Left lung (tissue), 10 donors: Measurements from ENCODE around the gene PCDHGA2. TPM values are rescaled to one million over a fixed set of nuclear protein-coding genes. Genes with fewer than 3 reads are reported as not detected.
A peak's percentile ranks its signal among the peaks of the same experiment; 100 is the strongest.

Source experiments
- ATAC-seq: fragments of 200-7000 bp; cut with Tn5 transposase; one replicate; pipeline ENCODE4 v1.9.1; 2020; ENCODE audit warnings: moderate library complexity
- DNase-seq, 4 donors: peaks; one replicate each; pipeline ENCODE4 v3.0.0-alpha.2; 2013 to 2020
- H3K27ac ChIP-seq, 2 donors: fragments of 200-600 bp; sonication (generic) in 1 of 2; one replicate each; pipeline versions ENCODE4 v1.5.0 to v1.8.0; 2020 to 2021
- H3K27me3 ChIP-seq, 2 donors: fragments of 200-600 bp; sonication (generic) in 1 of 2; one replicate each; pipeline versions ENCODE4 v1.5.0 to v1.8.0; 2020 to 2021
- H3K36me3 ChIP-seq, 2 donors: fragments of 200-600 bp; sonication (generic) in 1 of 2; one replicate each; pipeline versions ENCODE4 v1.5.0 to v1.8.0; 2020 to 2021
- H3K4me1 ChIP-seq, 2 donors: fragments of 200-600 bp; one replicate each; pipeline ENCODE4 v1.8.0; 2021
- H3K4me3 ChIP-seq, 2 donors: fragments of 200-600 bp; sonication (generic) in 1 of 2; one replicate each; pipeline versions ENCODE4 v1.5.0 to v1.8.0; 2020 to 2021; ENCODE audit warnings: mild to moderate bottlenecking in 1 of 2
- H3K9me3 ChIP-seq, 2 donors: fragments of 200-600 bp; sonication (generic) in 1 of 2; one replicate each; pipeline versions ENCODE4 v1.5.0 to v1.8.0; 2020 to 2021
- CTCF ChIP-seq, 2 donors: fragments of 200-600 bp; sonication (generic) in 1 of 2; IDR thresholded peaks; one replicate each; pipeline versions ENCODE4 v1.5.0 to v1.8.0; 2021; ENCODE audit warnings: antibody characterized with exemption in 2 of 2
- intact Hi-C, 2 donors: fragments of 100-400 bp; cut with DNase I; formaldehyde crosslinking; loops; one replicate each; pipeline versions ENCODE4 v1.11.2 to v1.14.2; 2022
- polyA plus RNA-seq, 6 donors: library from polyadenylated mRNA; unstranded; fragments of 120-200 nt; gene quantifications; one replicate each; pipeline ENCODE4 v1.2.1, GENCODE V29; 2013; ENCODE audit not compliant: insufficient read length in 6 of 6
- total RNA-seq, 2 donors: library from RNA; stranded (reverse); fragmentation: NEBNext Ultra II Directional; extraction: Animal tissue kit (Norgen Biotek cat#: 25700); gene quantifications; one replicate each; pipeline ENCODE4 v1.2.1, GENCODE V29; 2021
- donor health status: DM: no; HTN: yes; CAD: no.
- donor health status: DM: no; HTN: no; CAD: no.

PCDHGA2 gene
- total and polyA plus RNA-seq, 8 donors, result 2.0 to 7.1 (median 5.3) TPM

GRCh38 chr5:141366016-141366896 lies 27.7 kb downstream of the PCDHGA2 start:
- H3K4me1 ChIP-seq, result no peaks in the 10 kb centered on the region
- H3K27me3 ChIP-seq, result peaks cover 51 to 99% of the 10 kb centered on the region in 2 donors
- peaks cover under 1 to 88% of the 10 kb centered on the region in 2 donors for H3K9me3 ChIP-seq
- no peak for ATAC-seq
- no peaks in the 10 kb centered on the region for H3K36me3 ChIP-seq
- no peak for TF ChIP-seq CTCF (IDR thresholded peaks at IDR 0.05)
- DNase-seq, result no peak
- no peak overlapping the region for H3K4me3 ChIP-seq
- H3K27ac ChIP-seq, result no peak overlapping the region
- intact Hi-C loops, result no loop called here

- H3K4me1 ChIP-seq, result no peaks in the 10 kb centered on the region
- intact Hi-C loops, result no loop called here
- ATAC-seq, result peak; percentile 54
- TF ChIP-seq CTCF (IDR thresholded peaks at IDR 0.05), result no peak
- H3K27me3 ChIP-seq, result peaks cover 41 to 99% of the 10 kb centered on the region in 2 donors
- no peak within 1 kb of the TSS for H3K27ac ChIP-seq
- DNase-seq, result no peak
- H3K36me3 ChIP-seq, result no peaks in the 10 kb centered on the region
- H3K4me3 ChIP-seq, result no peak within 1 kb of the TSS
- peaks cover 3 to 87% of the 10 kb centered on the region in 2 donors for H3K9me3 ChIP-seq
These were observed 31.7 kb downstream of the PCDHGA2 start, which contains the start of gene PCDHGB3 for GRCh38 chr5:141369994-141370848. PCDHGB3 (plus strand) TSS chr5:141370242; CDS start chr5:141370395, 153 bp downstream.

- no peaks in the 10 kb centered on the region for H3K4me1 ChIP-seq
- H3K36me3 ChIP-seq, result no peaks in the 10 kb centered on the region
- peaks cover 27 to 97% of the 10 kb centered on the region in 2 donors for H3K27me3 ChIP-seq
- intact Hi-C loops, result no loop called here
- no peak for TF ChIP-seq CTCF (IDR thresholded peaks at IDR 0.05)
- no peak for ATAC-seq
- DNase-seq, result no peak
- H3K4me3 ChIP-seq, result no peak overlapping the region
- peaks cover 3 to 86% of the 10 kb centered on the region in 2 donors for H3K9me3 ChIP-seq
- H3K27ac ChIP-seq, result no peak overlapping the region
These were observed 33.3 kb downstream of the PCDHGA2 start for GRCh38 chr5:141371572-141372475.

GRCh38 chr5:141373673-141374317 lies 35.2 kb downstream of the PCDHGA2 start, which contains the start of gene PCDHGA6:
PCDHGA6 (plus strand) TSS chr5:141373891; CDS start chr5:141374084, 193 bp downstream.
- Histone ChIP-seq H3K9me3 (peaks cover 3 to 93% of the 10 kb centered on the region in 2 donors), H3K36me3 (no peaks in the 10 kb centered on the region), H3K4me3 (peak within 1 kb of the TSS in 1 of 2 donors; percentile 2), H3K4me1 (no peaks in the 10 kb centered on the region), H3K27me3 (peaks cover 14 to 95% of the 10 kb centered on the region in 2 donors), H3K27ac (no peak within 1 kb of the TSS)
- peak in 1 of 2 donors; percentile 17 for TF ChIP-seq CTCF (IDR thresholded peaks at IDR 0.05)
- ATAC-seq (no peak), DNase-seq (no peak)
- intact Hi-C loops, result no loop called here
